A549 (cell line): ENCODE data around the gene LRRC4B. TPM values are rescaled to one million over a fixed set of nuclear protein-coding genes. Genes with fewer than 3 reads are reported as not detected.
"Not testable (repeated sequence)": the region's sequence is repeated elsewhere in the genome, so short reads cannot be mapped to it uniquely, and the experiment has no call there.

Source experiments
- ATAC-seq, 2 experiments: fragments of 200-7000 bp in 1 of 2; fragments of >200 bp in 1 of 2; cut with Nextera tagmentation in 1 of 2; cut with Tn5 transposase in 1 of 2; 3 replicates each; pipeline versions ENCODE4 v1.8.0 to v1.9.1; 2018 to 2020; ENCODE audit warnings: mild to moderate bottlenecking in 1 of 2, moderate library complexity in 1 of 2
- CTCF ChIA-PET: fragments of 300-600 bp; sonication (Branson Sonifier 250); formaldehyde crosslinking; extraction: SDS; loops from one replicate; lab custom pipeline; 2021; ENCODE audit warnings: antibody characterized with exemption, inconsistent platforms; lab: Yijun Ruan, JAX
- POLR2A ChIA-PET: fragments of 350-600 bp; formaldehyde crosslinking; extraction: SDS; loops from one replicate; lab custom pipeline; 2021; ENCODE audit warnings: antibody characterized with exemption, inconsistent platforms; lab: Yijun Ruan, JAX
- DNase-seq, 2 experiments: peaks; one replicate each; pipeline versions ENCODE4 v3.0.0 to v3.0.0-alpha.2; 2011 to 2016; ENCODE audit warnings: low read depth in 1 of 2, low spot score in 1 of 2
- FAIRE-seq: peaks from 2 replicates; lab custom pipeline; 2011; peaks lifted over from hg19 to GRCh38; lab: Jason Lieb, UNC
- H3K27ac ChIP-seq, 2 experiments: fragments of >200 bp; sonication (Bioruptor Twin); formaldehyde crosslinking; 3 replicates each; pipeline ENCODE4 v1.5.1; 2016 to 2017
- H3K4me1 ChIP-seq: fragments of >200 bp; sonication (Bioruptor Twin); formaldehyde crosslinking; 3 replicates; pipeline ENCODE4 v1.6.1; 2016
- H3K4me2 ChIP-seq: fragments of >200 bp; sonication (Bioruptor Twin); formaldehyde crosslinking; 3 replicates; pipeline ENCODE4 v1.6.1; 2016
- H3K4me3 ChIP-seq: fragments of >200 bp; sonication (Bioruptor Twin); formaldehyde crosslinking; 3 replicates; pipeline ENCODE4 v1.5.1; 2016
- H3K9me3 ChIP-seq: fragments of >200 bp; sonication (Bioruptor Twin); formaldehyde crosslinking; 3 replicates; pipeline ENCODE4 v1.6.1; 2016
- EHMT2 ChIP-seq: fragments of 200-600 bp; sonication (generic); IDR thresholded peaks from 2 replicates; pipeline ENCODE4 v1.6.1; 2016; ENCODE audit warnings: antibody characterized with exemption, low read depth, mild to moderate bottlenecking, moderate library complexity
- FOSL2 ChIP-seq, 2 experiments: fragments of 450-650 bp in 1 of 2; fragments of >200 bp in 1 of 2; sonication (Bioruptor Twin) in 1 of 2; formaldehyde crosslinking; IDR thresholded peaks; 2 replicates each; pipeline versions ENCODE4 v1.5.0 to v1.6.1; 2016 to 2020; ENCODE audit warnings: mild to moderate bottlenecking in 1 of 2, moderate library complexity in 1 of 2
- GATA3 ChIP-seq: IDR thresholded peaks from 2 replicates; pipeline ENCODE4 v1.6.1; 2012; ENCODE audit warnings: borderline replicate concordance
- MYC ChIP-seq: IDR thresholded peaks from 2 replicates; pipeline ENCODE4 v1.6.1; 2012; ENCODE audit warnings: mild to moderate bottlenecking, inconsistent platforms, low read length, improper control_type of control experiment, borderline replicate concordance
- SMC3 ChIP-seq: fragments of >200 bp; sonication (Bioruptor Twin); formaldehyde crosslinking; IDR thresholded peaks from 3 replicates; pipeline ENCODE4 v1.6.1; 2018; ENCODE audit warnings: inconsistent platforms
- SREBF2 ChIP-seq: fragments of 450-650 bp; IDR thresholded peaks from 2 replicates; pipeline ENCODE4 v1.6.1; 2014; ENCODE audit warnings: mild to moderate bottlenecking, moderate library complexity
- ZC3H11A ChIP-seq: fragments of 450-650 bp; IDR thresholded peaks from 2 replicates; pipeline ENCODE4 v1.6.1; 2014; ENCODE audit warnings: antibody characterized with exemption, mild to moderate bottlenecking
- WGBS: methylation state at CpG from one replicate; pipeline ENCODE4 v1.1.6; 2017; ENCODE audit errors: missing lambda C conversion rate; 5-methylcytosine and 5-hydroxymethylcytosine counted together
- polyA plus RNA-seq, 4 experiments: library from polyadenylated mRNA; depleted of rRNA in 3 of 4; stranded (reverse); fragments of >200 nt; fragmentation: RNase III in 1 of 4; extraction: RNeasy Plus Mini Kit Qiagen cat#74134 plus additional on column Dnase treatment in 1 of 4; gene quantifications; 2 replicates in 3 of 4; 3 replicates in 1 of 4; pipeline ENCODE4 v1.2.3, GENCODE V29; 2011 to 2017
- TF ChIP-seq, protein P1 (sequence below): fragments of 450-650 bp; IDR thresholded peaks from 2 replicates; pipeline ENCODE4 v1.6.1; 2014; ENCODE audit warnings: antibody characterized with exemption
- TF ChIP-seq, protein P2 (sequence below): fragments of >200 bp; sonication (Bioruptor Twin); formaldehyde crosslinking; IDR thresholded peaks from 3 replicates; pipeline ENCODE4 v1.5.1; 2016
- TF ChIP-seq, protein P3 (sequence below): fragments of 200-600 bp; sonication (generic); IDR thresholded peaks from 2 replicates; pipeline ENCODE4 v1.6.1; 2016; ENCODE audit warnings: antibody characterized with exemption, mild to moderate bottlenecking, moderate library complexity

The LRRC4B gene
- polyA plus RNA-seq, 2 of the 4 experiments (the other 2 are of a cell fraction) = 0.54 to 0.97 TPM

DNA sequence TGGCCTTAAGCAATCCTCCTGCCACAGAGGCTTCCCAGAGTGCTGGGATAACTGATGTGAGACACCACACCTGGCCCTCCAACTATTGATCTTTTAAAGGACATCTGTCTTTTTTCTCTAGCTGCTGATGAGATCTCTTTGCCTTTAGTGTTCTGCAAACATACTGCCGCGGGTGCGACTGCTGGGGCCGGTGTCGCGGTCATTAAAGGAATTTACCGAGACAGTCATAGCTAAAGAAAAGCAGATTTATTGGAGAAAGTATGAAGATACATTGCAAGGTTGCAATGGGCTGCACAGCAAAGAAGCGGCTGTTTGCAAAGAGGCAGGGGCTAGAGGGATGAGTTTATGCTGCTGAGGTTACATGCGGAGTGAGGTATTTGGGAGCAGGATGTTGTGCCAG, 31.2 kb upstream of the LRRC4B start:
- no peak overlapping the region for H3K4me3 ChIP-seq
- ChIA-PET POLR2A (no interaction called here), CTCF (interaction anchor here (0.7 to 2.8 kb wide), 6 partner anchors 8 to 183 kb away, joined by 3 to 7 read pairs (median 3); no protein-coding TSS in a partner anchor)
- H3K9me3 ChIP-seq = no peaks in the 10 kb centered on the region
- TF ChIP-seq, protein P1, sequence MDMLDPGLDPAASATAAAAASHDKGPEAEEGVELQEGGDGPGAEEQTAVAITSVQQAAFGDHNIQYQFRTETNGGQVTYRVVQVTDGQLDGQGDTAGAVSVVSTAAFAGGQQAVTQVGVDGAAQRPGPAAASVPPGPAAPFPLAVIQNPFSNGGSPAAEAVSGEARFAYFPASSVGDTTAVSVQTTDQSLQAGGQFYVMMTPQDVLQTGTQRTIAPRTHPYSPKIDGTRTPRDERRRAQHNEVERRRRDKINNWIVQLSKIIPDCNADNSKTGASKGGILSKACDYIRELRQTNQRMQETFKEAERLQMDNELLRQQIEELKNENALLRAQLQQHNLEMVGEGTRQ = no peak
- TF ChIP-seq GATA3 (no peak), SREBF2 (no peak), MYC (no peak), SMC3 (no peak), EHMT2 (no peak), ZC3H11A (no peak)
- ATAC-seq (no peak), FAIRE-seq (no peak), DNase-seq (no peak)
- no peak overlapping the region for H3K4me2 ChIP-seq
- H3K27ac ChIP-seq = no peak overlapping the region
- 74% methylated on average over 9 of the region's 9 CpGs for WGBS
- no peaks in the 10 kb centered on the region for H3K4me1 ChIP-seq

DNA sequence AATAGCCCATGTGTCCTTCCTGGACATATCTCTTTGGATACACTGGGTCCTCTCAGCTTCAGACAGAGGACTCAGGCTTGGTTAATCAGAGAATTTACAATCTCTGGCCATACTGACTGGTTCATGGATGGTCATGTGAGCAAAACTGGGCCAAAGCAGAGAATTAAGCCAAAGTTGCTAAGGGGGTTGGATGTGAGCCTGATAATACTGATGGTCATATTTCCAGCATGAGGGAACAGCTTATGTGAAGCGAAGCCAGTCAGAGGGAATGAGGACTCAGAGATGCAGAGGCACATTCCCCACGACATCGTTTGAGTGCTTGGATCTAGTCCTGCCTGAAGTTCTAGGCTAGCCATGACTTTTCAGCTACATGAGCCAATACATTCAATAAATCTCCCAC, 22.0 kb upstream of the LRRC4B start:
- FAIRE-seq = no peak
- no peak for ATAC-seq
- Histone ChIP-seq H3K4me3 (no peak overlapping the region), H3K27ac (no peak overlapping the region), H3K4me2 (no peak overlapping the region), H3K9me3 (no peaks in the 10 kb centered on the region), H3K4me1 (no peaks in the 10 kb centered on the region)
- CTCF ChIA-PET = interaction anchor here (0.7 to 3.3 kb wide), 6 partner anchors 18 to 193 kb away, joined by 4 to 16 read pairs (median 12); no protein-coding TSS in a partner anchor
- 27% methylated on average over 3 of the region's 3 CpGs for WGBS
- no peak for DNase-seq
- TF ChIP-seq, protein P2, sequence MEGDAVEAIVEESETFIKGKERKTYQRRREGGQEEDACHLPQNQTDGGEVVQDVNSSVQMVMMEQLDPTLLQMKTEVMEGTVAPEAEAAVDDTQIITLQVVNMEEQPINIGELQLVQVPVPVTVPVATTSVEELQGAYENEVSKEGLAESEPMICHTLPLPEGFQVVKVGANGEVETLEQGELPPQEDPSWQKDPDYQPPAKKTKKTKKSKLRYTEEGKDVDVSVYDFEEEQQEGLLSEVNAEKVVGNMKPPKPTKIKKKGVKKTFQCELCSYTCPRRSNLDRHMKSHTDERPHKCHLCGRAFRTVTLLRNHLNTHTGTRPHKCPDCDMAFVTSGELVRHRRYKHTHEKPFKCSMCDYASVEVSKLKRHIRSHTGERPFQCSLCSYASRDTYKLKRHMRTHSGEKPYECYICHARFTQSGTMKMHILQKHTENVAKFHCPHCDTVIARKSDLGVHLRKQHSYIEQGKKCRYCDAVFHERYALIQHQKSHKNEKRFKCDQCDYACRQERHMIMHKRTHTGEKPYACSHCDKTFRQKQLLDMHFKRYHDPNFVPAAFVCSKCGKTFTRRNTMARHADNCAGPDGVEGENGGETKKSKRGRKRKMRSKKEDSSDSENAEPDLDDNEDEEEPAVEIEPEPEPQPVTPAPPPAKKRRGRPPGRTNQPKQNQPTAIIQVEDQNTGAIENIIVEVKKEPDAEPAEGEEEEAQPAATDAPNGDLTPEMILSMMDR = no peak
- TF ChIP-seq, all 56 proteins: peak for 0
- POLR2A ChIA-PET = no interaction called here

DNA sequence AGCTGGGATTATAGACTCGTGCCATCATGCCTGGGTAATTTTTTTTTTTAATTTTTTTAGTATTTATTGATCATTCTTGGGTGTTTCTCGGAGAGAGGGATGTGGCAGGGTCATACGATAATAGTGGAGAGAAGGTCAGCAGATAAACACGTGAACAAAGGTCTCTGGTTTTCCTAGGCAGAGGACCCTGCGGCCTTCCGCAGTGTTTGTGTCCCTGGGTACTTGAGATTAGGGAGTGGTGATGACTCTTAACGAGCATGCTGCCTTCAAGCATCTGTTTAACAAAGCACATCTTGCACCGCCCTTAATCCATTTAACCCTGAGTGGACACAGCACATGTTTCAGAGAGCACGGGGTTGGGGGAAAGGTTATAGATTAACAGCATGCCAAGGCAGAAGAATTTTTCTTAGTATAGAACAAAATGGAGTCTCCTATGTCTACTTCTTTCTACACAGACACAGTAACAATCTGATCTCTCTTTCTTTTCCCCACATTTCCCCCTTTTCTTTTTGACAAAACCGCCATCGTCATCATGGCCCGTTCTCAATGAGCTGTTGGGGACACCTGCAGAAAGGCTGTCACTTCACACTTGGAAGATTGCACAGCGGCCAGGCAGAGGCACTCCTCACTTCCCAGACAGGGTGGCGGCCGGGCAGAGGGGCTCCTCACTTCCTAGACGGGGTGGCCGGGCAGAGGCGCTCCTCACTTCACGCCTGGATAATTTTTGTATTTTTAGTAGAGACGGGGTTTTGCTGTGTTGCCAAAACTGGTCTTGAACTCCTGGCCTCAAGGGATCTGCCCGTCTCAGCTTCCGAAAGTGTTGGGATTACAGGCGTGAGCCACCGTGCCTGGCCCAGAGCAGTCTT, 13.8 kb upstream of the LRRC4B start:
- H3K9me3 ChIP-seq, POLR2A ChIA-PET, H3K4me1 ChIP-seq, H3K27ac ChIP-seq, FAIRE-seq, H3K4me3 ChIP-seq, DNase-seq, ATAC-seq, H3K4me2 ChIP-seq: not testable (repeated sequence)
- CTCF ChIA-PET = interaction anchor here (0.6 to 6.9 kb wide), 9 partner anchors 11 to 88 kb away, joined by 3 to 58 read pairs (median 3); no protein-coding TSS in a partner anchor
- 65% methylated on average over 24 of the region's 24 CpGs for WGBS

DNA sequence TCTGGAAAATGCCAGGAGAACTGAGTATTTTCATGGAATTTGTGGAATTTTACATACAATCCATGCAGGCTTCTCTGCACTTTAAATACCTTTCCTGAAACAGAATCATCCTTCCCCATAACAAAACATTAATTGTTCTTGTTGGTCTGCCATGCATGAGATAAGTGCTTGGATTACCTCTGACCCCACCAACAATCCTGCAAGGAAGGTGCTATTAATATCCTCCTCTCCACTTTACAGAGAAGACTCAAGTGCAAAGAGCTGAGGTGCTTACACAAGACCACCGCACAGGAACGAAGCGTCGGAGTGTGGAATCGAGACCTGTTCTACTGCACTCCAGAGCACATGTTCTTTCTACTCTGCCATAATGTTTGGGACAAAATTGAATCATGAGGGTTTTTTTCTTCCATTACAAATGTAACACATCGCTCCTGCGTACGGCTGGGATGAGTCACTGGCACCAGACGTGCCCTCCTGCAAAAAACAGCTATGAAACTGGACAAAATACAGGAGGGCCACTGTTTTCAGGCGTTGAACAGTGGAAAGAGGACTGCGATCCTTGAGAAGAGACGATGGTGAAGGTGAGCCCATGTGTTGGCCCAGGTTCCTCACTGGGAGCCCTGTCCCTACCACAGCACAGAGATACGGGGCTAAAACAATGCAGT, 12.9 kb upstream of the LRRC4B start:
- no peak overlapping the region for H3K4me2 ChIP-seq
- ChIA-PET CTCF (interaction anchor here (0.6 to 1.6 kb wide), 3 partner anchors 12 to 44 kb away, joined by 3 to 4 read pairs (median 4); no protein-coding TSS in a partner anchor), POLR2A (no interaction called here)
- no peaks in the 10 kb centered on the region for H3K4me1 ChIP-seq
- DNase-seq (no peak), ATAC-seq (no peak), FAIRE-seq (no peak)
- no peak for TF ChIP-seq FOSL2 (IDR thresholded peaks at IDR 0.05)
- peak; percentile 20; the same call in 1 of the 2 replicates for TF ChIP-seq FOSL2 (CRISPR knock-in tag; IDR thresholded peaks at IDR 0.05)
- TF ChIP-seq, protein P3, sequence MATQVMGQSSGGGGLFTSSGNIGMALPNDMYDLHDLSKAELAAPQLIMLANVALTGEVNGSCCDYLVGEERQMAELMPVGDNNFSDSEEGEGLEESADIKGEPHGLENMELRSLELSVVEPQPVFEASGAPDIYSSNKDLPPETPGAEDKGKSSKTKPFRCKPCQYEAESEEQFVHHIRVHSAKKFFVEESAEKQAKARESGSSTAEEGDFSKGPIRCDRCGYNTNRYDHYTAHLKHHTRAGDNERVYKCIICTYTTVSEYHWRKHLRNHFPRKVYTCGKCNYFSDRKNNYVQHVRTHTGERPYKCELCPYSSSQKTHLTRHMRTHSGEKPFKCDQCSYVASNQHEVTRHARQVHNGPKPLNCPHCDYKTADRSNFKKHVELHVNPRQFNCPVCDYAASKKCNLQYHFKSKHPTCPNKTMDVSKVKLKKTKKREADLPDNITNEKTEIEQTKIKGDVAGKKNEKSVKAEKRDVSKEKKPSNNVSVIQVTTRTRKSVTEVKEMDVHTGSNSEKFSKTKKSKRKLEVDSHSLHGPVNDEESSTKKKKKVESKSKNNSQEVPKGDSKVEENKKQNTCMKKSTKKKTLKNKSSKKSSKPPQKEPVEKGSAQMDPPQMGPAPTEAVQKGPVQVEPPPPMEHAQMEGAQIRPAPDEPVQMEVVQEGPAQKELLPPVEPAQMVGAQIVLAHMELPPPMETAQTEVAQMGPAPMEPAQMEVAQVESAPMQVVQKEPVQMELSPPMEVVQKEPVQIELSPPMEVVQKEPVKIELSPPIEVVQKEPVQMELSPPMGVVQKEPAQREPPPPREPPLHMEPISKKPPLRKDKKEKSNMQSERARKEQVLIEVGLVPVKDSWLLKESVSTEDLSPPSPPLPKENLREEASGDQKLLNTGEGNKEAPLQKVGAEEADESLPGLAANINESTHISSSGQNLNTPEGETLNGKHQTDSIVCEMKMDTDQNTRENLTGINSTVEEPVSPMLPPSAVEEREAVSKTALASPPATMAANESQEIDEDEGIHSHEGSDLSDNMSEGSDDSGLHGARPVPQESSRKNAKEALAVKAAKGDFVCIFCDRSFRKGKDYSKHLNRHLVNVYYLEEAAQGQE = no peak
- 70% methylated on average over 13 of the region's 13 CpGs for WGBS
- no peaks in the 10 kb centered on the region for H3K9me3 ChIP-seq
- H3K27ac ChIP-seq = no peak overlapping the region
- no peak overlapping the region for H3K4me3 ChIP-seq
